GM23248 (cell line): ENCODE data around the gene MIER2. TPM values are rescaled to one million over a fixed set of nuclear protein-coding genes. Genes with fewer than 3 reads are reported as not detected.

Source experiments
- DNase-seq: peaks from one replicate; pipeline ENCODE4 v3.0.0-alpha.2; 2015
- H2AFZ ChIP-seq: fragments of 200-600 bp; sonication (generic); 2 replicates; pipeline ENCODE4 v1.6.1; 2016; ENCODE audit warnings: antibody characterized with exemption
- H3F3A ChIP-seq: fragments of 200-600 bp; sonication (generic); 2 replicates; pipeline ENCODE4 v1.6.1; 2016; ENCODE audit warnings: mild to moderate bottlenecking, antibody characterized with exemption, mixed run types; ENCODE audit not compliant: insufficient read depth
- H3K27ac ChIP-seq: fragments of 200-600 bp; sonication (generic); 2 replicates; pipeline ENCODE4 v1.5.1; 2016; ENCODE audit warnings: mild to moderate bottlenecking
- H3K27me3 ChIP-seq: fragments of 200-600 bp; sonication (generic); replicated peaks from 2 replicates; pipeline ENCODE4 v1.6.1; 2016; ENCODE audit warnings: mild to moderate bottlenecking; ENCODE audit not compliant: insufficient read depth
- H3K36me3 ChIP-seq: fragments of 200-600 bp; sonication (generic); 2 replicates; pipeline ENCODE4 v1.6.1; 2016; ENCODE audit warnings: low read depth, mild to moderate bottlenecking
- H3K4me1 ChIP-seq: fragments of 200-600 bp; sonication (generic); 2 replicates; pipeline ENCODE4 v1.6.1; 2016; ENCODE audit warnings: mild to moderate bottlenecking; ENCODE audit not compliant: insufficient read depth
- H3K4me2 ChIP-seq: fragments of 200-600 bp; sonication (generic); one replicate; pipeline ENCODE4 v1.6.1; 2016; ENCODE audit warnings: mild to moderate bottlenecking; ENCODE audit not compliant: unreplicated experiment
- H3K4me3 ChIP-seq: fragments of 200-600 bp; sonication (generic); 2 replicates; pipeline ENCODE4 v1.5.1; 2016; ENCODE audit warnings: mild to moderate bottlenecking
- H3K79me2 ChIP-seq: fragments of 200-600 bp; sonication (generic); 2 replicates; pipeline ENCODE4 v1.6.1; 2016; ENCODE audit warnings: mild to moderate bottlenecking; ENCODE audit not compliant: insufficient read depth
- H3K9ac ChIP-seq: fragments of 200-600 bp; sonication (generic); 2 replicates; pipeline ENCODE4 v1.6.1; 2016; ENCODE audit warnings: mild to moderate bottlenecking
- H3K9me2 ChIP-seq: fragments of 200-600 bp; sonication (generic); 2 replicates; pipeline ENCODE4 v1.6.1; 2016; ENCODE audit warnings: mixed run types, mild to moderate bottlenecking, moderate library complexity; ENCODE audit not compliant: insufficient read depth
- H3K9me3 ChIP-seq: fragments of 200-600 bp; sonication (generic); one replicate; pipeline ENCODE4 v1.6.1; 2017; ENCODE audit warnings: low read depth
- H4K20me1 ChIP-seq: fragments of 200-600 bp; sonication (generic); 2 replicates; pipeline ENCODE4 v1.6.0; 2016; ENCODE audit not compliant: insufficient read depth
- EZH2 ChIP-seq: fragments of 200-600 bp; sonication (generic); IDR thresholded peaks from 2 replicates; pipeline ENCODE4 v1.6.1; 2018; ENCODE audit warnings: antibody characterized with exemption, mild to moderate bottlenecking; ENCODE audit not compliant: insufficient read depth, poor library complexity, severe bottlenecking
- EZH2phosphoT487 ChIP-seq: fragments of 200-600 bp; sonication (generic); IDR thresholded peaks from 2 replicates; pipeline ENCODE4 v1.6.1; 2018; ENCODE audit warnings: antibody characterized with exemption, moderate library complexity, mild to moderate bottlenecking, low read depth; ENCODE audit not compliant: insufficient read depth
- WGBS, 2 experiments: methylation state at CpG; one replicate each; pipeline ENCODE4 v1.1.6; 2015 to 2017; ENCODE audit warnings: low lambda C conversion rate in 2 of 2, low coverage in 1 of 2; ENCODE audit errors: missing lambda C conversion rate in 2 of 2; 5-methylcytosine and 5-hydroxymethylcytosine counted together
- in situ Hi-C: fragments of 300-500 bp; cut with MboI; formaldehyde crosslinking; loops from 2 replicates; pipeline ENCODE4 v1.15.0; 2020
- polyA plus RNA-seq: library from polyadenylated mRNA; unstranded; fragments of >200 nt; fragmentation: Nextera tagmentation; extraction: Ambion mirVana; gene quantifications from 2 replicates; pipeline ENCODE4 v1.2.1, GENCODE V29; 2016
- total RNA-seq: library from RNA; depleted of rRNA; stranded (reverse); fragments of >200 nt; shearing (Covaris generic); gene quantifications from 2 replicates; pipeline ENCODE4 v1.2.3, GENCODE V29; 2014

MIER2 gene
- total and polyA plus RNA-seq, 2 experiments from 2014 or later = 11.8 to 30.7 TPM

GRCh38 chr19:308471-309205 lies 36.0 kb downstream of the MIER2 start:
- H3K4me2 ChIP-seq = no peak overlapping the region

GRCh38 chr19:307793-308420 lies 36.7 kb downstream of the MIER2 start:
- H3K9ac ChIP-seq = no peak overlapping the region
- in situ Hi-C loops = no loop called here
- H3K27me3 ChIP-seq = no peaks in the 10 kb centered on the region
- 96 to 97% methylated on average over 21 of the region's 21 CpGs for WGBS, 2 experiments
- no peak overlapping the region for H3K4me2 ChIP-seq
- H3K4me3 ChIP-seq = no peak overlapping the region
- no peaks in the 10 kb centered on the region for H3K36me3 ChIP-seq
- H3F3A ChIP-seq = no peaks in the 10 kb centered on the region
- H3K79me2 ChIP-seq = peaks cover 15% of the 10 kb centered on the region
- no peak overlapping the region for H2AFZ ChIP-seq
- no peaks in the 10 kb centered on the region for H4K20me1 ChIP-seq
- H3K9me3 ChIP-seq = no peaks in the 10 kb centered on the region
- DNase-seq = no peak
- no peak for TF ChIP-seq EZH2
- TF ChIP-seq EZH2phosphoT487 = no peak
- no peak overlapping the region for H3K27ac ChIP-seq
- no peaks in the 10 kb centered on the region for H3K9me2 ChIP-seq
- H3K4me1 ChIP-seq = no peaks in the 10 kb centered on the region

More at GRCh38 chr19:308471-309205, 36.0 kb downstream of the MIER2 start:
- WGBS, 2 experiments = 94 to 96% methylated on average over 40 to 47 of the region's 48 CpGs
- DNase-seq = no peak
- no peak overlapping the region for H2AFZ ChIP-seq
- in situ Hi-C loops = no loop called here
- no peaks in the 10 kb centered on the region for H3F3A ChIP-seq
- H3K9me2 ChIP-seq = no peaks in the 10 kb centered on the region
- no peaks in the 10 kb centered on the region for H3K4me1 ChIP-seq
- TF ChIP-seq EZH2 (no peak), EZH2phosphoT487 (no peak)
- H3K9me3 ChIP-seq = no peaks in the 10 kb centered on the region
- peaks cover 19% of the 10 kb centered on the region for H3K79me2 ChIP-seq
- H4K20me1 ChIP-seq = no peaks in the 10 kb centered on the region
- no peak overlapping the region for H3K9ac ChIP-seq
- H3K4me3 ChIP-seq = no peak overlapping the region
- H3K27ac ChIP-seq = no peak overlapping the region
- no peaks in the 10 kb centered on the region; the same call in 1 of the 2 replicates for H3K36me3 ChIP-seq
- H3K27me3 ChIP-seq = no peaks in the 10 kb centered on the region

GRCh38 chr19:307111-307531 lies 37.5 kb downstream of the MIER2 start:
- Histone ChIP-seq H3K27me3 (no peaks in the 10 kb centered on the region), H3F3A (no peaks in the 10 kb centered on the region), H3K9ac (no peak overlapping the region), H3K9me2 (no peaks in the 10 kb centered on the region), H3K9me3 (no peaks in the 10 kb centered on the region), H3K36me3 (no peaks in the 10 kb centered on the region), H3K4me2 (no peak overlapping the region), H3K4me1 (no peaks in the 10 kb centered on the region), H3K79me2 (peaks cover 15% of the 10 kb centered on the region), H3K27ac (no peak overlapping the region), H2AFZ (no peak overlapping the region), H3K4me3 (no peak overlapping the region), H4K20me1 (no peaks in the 10 kb centered on the region)
- 90 to 96% methylated on average over 23 to 25 of the region's 26 CpGs for WGBS, 2 experiments
- TF ChIP-seq EZH2phosphoT487 = no peak
- TF ChIP-seq EZH2 = no peak
- DNase-seq = no peak
- in situ Hi-C loops = no loop called here

- H3F3A ChIP-seq = no peaks in the 10 kb centered on the region
- no peak overlapping the region for H3K4me3 ChIP-seq
- no peak overlapping the region for H2AFZ ChIP-seq
- WGBS, 2 experiments = 96 to 97% methylated on average over 43 to 50 of the region's 50 CpGs
- no peaks in the 10 kb centered on the region for H3K9me3 ChIP-seq
- in situ Hi-C loops = no loop called here
- no peaks in the 10 kb centered on the region for H3K36me3 ChIP-seq
- TF ChIP-seq EZH2phosphoT487 (no peak), EZH2 (no peak)
- no peaks in the 10 kb centered on the region for H4K20me1 ChIP-seq
- H3K9me2 ChIP-seq = no peaks in the 10 kb centered on the region
- no peak overlapping the region for H3K4me2 ChIP-seq
- H3K27ac ChIP-seq = no peak overlapping the region
- H3K27me3 ChIP-seq = no peaks in the 10 kb centered on the region
- peaks cover 15% of the 10 kb centered on the region for H3K79me2 ChIP-seq
- no peaks in the 10 kb centered on the region for H3K4me1 ChIP-seq
- H3K9ac ChIP-seq = no peak overlapping the region
- DNase-seq = no peak
Measured at GRCh38 chr19:306151-306900, 38.3 kb downstream of the MIER2 start.
